GM12878 (cell line): ENCODE data around the gene NR2C2AP. TPM values are rescaled to one million over a fixed set of nuclear protein-coding genes. Genes with fewer than 3 reads are reported as not detected.

Source experiments
- ATAC-seq: fragments of 200-7000 bp; cut with Tn5 transposase; 3 replicates; pipeline ENCODE4 v1.9.1; 2020; ENCODE audit warnings: mild to moderate bottlenecking, moderate library complexity
- BruUV-seq: library from RNA; stranded (reverse); fragments of 400-500 nt; replicated peaks from 2 replicates; lab custom pipeline; 2021; lab: Mats Ljungman, UMichigan
- CTCF ChIA-PET: fragments of 300-600 bp; sonication (Branson Sonifier 250); formaldehyde crosslinking; extraction: SDS; loops from one replicate; lab custom pipeline; 2021; ENCODE audit warnings: inconsistent platforms; lab: Yijun Ruan, JAX
- POLR2A ChIA-PET: fragments of 350-600 bp; formaldehyde crosslinking; extraction: SDS; loops from one replicate; lab custom pipeline; 2021; ENCODE audit warnings: inconsistent platforms; lab: Charles Lee
- RAD21 ChIA-PET: fragments of 300-600 bp; sonication (Branson Sonifier 250); formaldehyde crosslinking; loops from one replicate; lab custom pipeline; 2023; ENCODE audit warnings: antibody characterized with exemption; ENCODE audit not compliant: unreplicated experiment; lab: Charles Lee
- SMC1A ChIA-PET: fragments of 300-600 bp; sonication (Branson Sonifier 250); formaldehyde crosslinking; loops from one replicate; lab custom pipeline; 2023; ENCODE audit not compliant: unreplicated experiment, uncharacterized antibody; lab: Charles Lee
- DNase-seq: peaks from one replicate; pipeline ENCODE4 v3.0.0-alpha.2; 2011; ENCODE audit warnings: low read depth, low spot score
- FAIRE-seq: peaks from 3 replicates; lab custom pipeline; 2011; peaks lifted over from hg19 to GRCh38; lab: Jason Lieb, UNC
- H2AFZ ChIP-seq: 2 replicates; pipeline ENCODE4 v1.6.0; 2011; ENCODE audit warnings: low read depth, low read length, control low read depth; ENCODE audit not compliant: control insufficient read depth
- H3K27ac ChIP-seq: 2 replicates; pipeline ENCODE4 v1.5.1; 2011; ENCODE audit warnings: control low read depth; ENCODE audit not compliant: control insufficient read depth, insufficient read depth
- H3K27me3 ChIP-seq, 2 experiments: replicated peaks in 1 of 2; 2 replicates each; pipeline versions ENCODE4 v1.6.0 to v1.6.1; 2011; ENCODE audit warnings: low read length in 1 of 2; ENCODE audit not compliant: control insufficient read depth in 2 of 2, insufficient read depth in 2 of 2
- H3K36me3 ChIP-seq, 2 experiments: 2 replicates each; pipeline ENCODE4 v1.5.1; 2011; ENCODE audit warnings: low read length in 1 of 2; ENCODE audit not compliant: control insufficient read depth in 2 of 2, insufficient read depth in 2 of 2
- H3K4me1 ChIP-seq: 2 replicates; pipeline ENCODE4 v1.6.1; 2011; ENCODE audit warnings: mild to moderate bottlenecking, low read length, moderate library complexity, mixed read lengths; ENCODE audit not compliant: control insufficient read depth, insufficient read depth
- H3K4me2 ChIP-seq: 2 replicates; pipeline ENCODE4 v1.6.0; 2011; ENCODE audit warnings: control low read depth; ENCODE audit not compliant: control insufficient read depth, insufficient read depth
- H3K4me3 ChIP-seq: fragments of 200-600 bp; sonication (generic); 2 replicates; pipeline ENCODE4 v1.5.1; 2016
- H3K79me2 ChIP-seq: 2 replicates; pipeline ENCODE4 v1.6.0; 2011; ENCODE audit warnings: low read length; ENCODE audit not compliant: control insufficient read depth, insufficient read depth
- H3K9ac ChIP-seq: 2 replicates; pipeline ENCODE4 v1.8.0; 2011; ENCODE audit warnings: low read length, control low read depth, mixed read lengths; ENCODE audit not compliant: control insufficient read depth, insufficient read depth
- H3K9me3 ChIP-seq: replicated peaks from 3 replicates; pipeline ENCODE4 v1.5.1; 2011; ENCODE audit warnings: mild to moderate bottlenecking, low read length; ENCODE audit not compliant: control insufficient read depth, insufficient read depth
- H4K20me1 ChIP-seq: 2 replicates; pipeline ENCODE4 v1.6.0; 2011; ENCODE audit not compliant: control insufficient read depth, insufficient read depth
- ATF2 ChIP-seq: IDR thresholded peaks from 2 replicates; pipeline ENCODE4 v1.6.1; 2012; ENCODE audit warnings: low read length, inconsistent platforms
- BCL11A ChIP-seq: IDR thresholded peaks from 2 replicates; pipeline ENCODE4 v1.6.1; 2011; ENCODE audit warnings: low read depth, low read length
- CHD4 ChIP-seq: fragments of 200-600 bp; sonication (generic); IDR thresholded peaks from 2 replicates; pipeline ENCODE4 v1.6.1; 2016; ENCODE audit warnings: mild to moderate bottlenecking
- DPF2 ChIP-seq: fragments of 450-650 bp; IDR thresholded peaks from 2 replicates; pipeline ENCODE4 v1.6.1; 2017; ENCODE audit warnings: mild to moderate bottlenecking
- EP300 ChIP-seq, 2 experiments: fragments of 150-350 bp in 1 of 2; IDR thresholded peaks; 2 replicates each; pipeline ENCODE4 v1.6.1; 2011 to 2012; ENCODE audit warnings: low read depth in 2 of 2, low read length in 2 of 2, borderline replicate concordance in 1 of 2, improper control_type of control experiment in 1 of 2, inconsistent platforms in 1 of 2; ENCODE audit not compliant: control insufficient read depth in 1 of 2
- HCFC1 ChIP-seq: fragments of 150-350 bp; IDR thresholded peaks from 2 replicates; pipeline ENCODE4 v1.6.1; 2014; ENCODE audit warnings: low read length
- HSF1 ChIP-seq: fragments of 150-350 bp; IDR thresholded peaks from 2 replicates; pipeline ENCODE4 v1.6.1; 2014; ENCODE audit warnings: mild to moderate bottlenecking, low read depth, low read length
- IKZF2 ChIP-seq, 2 experiments: fragments of 450-650 bp; IDR thresholded peaks; 2 replicates each; pipeline ENCODE4 v1.6.1; 2017; ENCODE audit warnings: mild to moderate bottlenecking in 2 of 2, moderate library complexity in 2 of 2
- JUNB ChIP-seq: IDR thresholded peaks from 2 replicates; pipeline ENCODE4 v1.6.1; 2016; ENCODE audit warnings: antibody characterized with exemption, mild to moderate bottlenecking
- KDM1A ChIP-seq: fragments of 200-600 bp; sonication (generic); IDR thresholded peaks from 2 replicates; pipeline ENCODE4 v1.6.1; 2016; ENCODE audit warnings: borderline replicate concordance
- LARP7 ChIP-seq: fragments of 450-650 bp; IDR thresholded peaks from 2 replicates; pipeline ENCODE4 v1.6.1; 2017; ENCODE audit warnings: mild to moderate bottlenecking
- MAX ChIP-seq: IDR thresholded peaks from 2 replicates; pipeline ENCODE4 v1.6.1; 2012; ENCODE audit warnings: low read depth, low read length, improper control_type of control experiment
- MEF2A ChIP-seq: IDR thresholded peaks from 2 replicates; pipeline ENCODE4 v1.6.1; 2011; ENCODE audit warnings: low read depth, mild to moderate bottlenecking, low read length, moderate library complexity; ENCODE audit not compliant: insufficient read depth
- POLR2A ChIP-seq: IDR thresholded peaks from 2 replicates; pipeline ENCODE4 v1.6.1; 2011; ENCODE audit warnings: low read depth, mild to moderate bottlenecking, low read length
- SMAD1 ChIP-seq: fragments of 450-650 bp; IDR thresholded peaks from 2 replicates; pipeline ENCODE4 v1.6.1; 2018; ENCODE audit warnings: mild to moderate bottlenecking, low read depth; ENCODE audit not compliant: partially characterized antibody
- SMAD5 ChIP-seq: IDR thresholded peaks from 2 replicates; pipeline ENCODE4 v1.6.1; 2016; ENCODE audit warnings: antibody characterized with exemption, low read depth
- ZNF592 ChIP-seq: fragments of 450-650 bp; IDR thresholded peaks from 2 replicates; pipeline ENCODE4 v1.6.1; 2017; ENCODE audit warnings: mild to moderate bottlenecking, moderate library complexity
- ZSCAN29 ChIP-seq: fragments of 450-650 bp; IDR thresholded peaks from 2 replicates; pipeline ENCODE4 v1.6.1; 2017; ENCODE audit warnings: mild to moderate bottlenecking, moderate library complexity
- WGBS: methylation state at CpG from one replicate; pipeline ENCODE4 v1.1.6; 2016; ENCODE audit warnings: low lambda C conversion rate; ENCODE audit not compliant: insufficient replicate concordance, insufficient coverage; ENCODE audit errors: missing lambda C conversion rate; 5-methylcytosine and 5-hydroxymethylcytosine counted together
- in situ Hi-C: fragments of 300-500 bp; cut with MboI; formaldehyde crosslinking; loops from 9 replicates; pipeline ENCODE4 v1.14.3; 2018; ENCODE audit warnings: mixed read lengths
- intact Hi-C: fragments of 100-400 bp; cut with micrococcal nuclease; formaldehyde crosslinking; loops from one replicate; pipeline ENCODE4 v1.14.2; 2022; ENCODE audit not compliant: unreplicated experiment
- polyA plus RNA-seq, 11 experiments: library from polyadenylated mRNA; depleted of rRNA in 4 of 11; unstranded in 6 of 11; stranded (reverse) in 5 of 11; fragments of >200 nt; fragmentation: Nextera tagmentation in 4 of 11; fragmentation: Illumina TruSeq in 1 of 11; extraction: Ambion mirVana in 4 of 11; extraction: Trizol in 1 of 11; gene quantifications; 1 replicate in 1 of 11; 2 replicates in 10 of 11; pipeline versions ENCODE4 v1.2.1 to v1.2.3, GENCODE V29; 2011 to 2016; ENCODE audit warnings: inconsistent platforms in 2 of 11, missing spikeins in 2 of 11, low read depth in 1 of 11
- total RNA-seq, 4 experiments: library from RNA; depleted of rRNA in 3 of 4; stranded (reverse); fragments of >200 nt in 3 of 4; fragmentation: Illumina TruSeq in 1 of 4; extraction: Trizol in 1 of 4; gene quantifications; 2 replicates each; pipeline versions ENCODE4 v1.2.1 to v1.2.3, GENCODE V29; 2013 to 2021

The NR2C2AP gene
- total and polyA plus RNA-seq, 10 of the 15 experiments (the other 5 are each of a cell fraction or from before 2014, with no cell fraction given), result 21.5 to 44.8 (median 28.1) TPM

GRCh38 chr19:19250196-19250801 is 47.1 kb upstream of the NR2C2AP start:
- Histone ChIP-seq H3K27me3 (no peaks in the 10 kb centered on the region), H3K9me3 (no peaks in the 10 kb centered on the region), H3K4me1 (no peaks in the 10 kb centered on the region), H3K27ac (no peak overlapping the region), H4K20me1 (no peaks in the 10 kb centered on the region), H3K4me3 (no peak overlapping the region), H3K79me2 (no peaks in the 10 kb centered on the region), H3K9ac (no peak overlapping the region), H3K36me3 (no peaks in the 10 kb centered on the region), H3K4me2 (no peak overlapping the region), H2AFZ (no peak overlapping the region)
- no TSS peak for BruUV-seq
- SMC1A ChIA-PET, result no interaction called here
- POLR2A ChIA-PET, result no interaction called here
- RAD21 ChIA-PET, result no interaction called here
- TF ChIP-seq HSF1, result no peak
- TF ChIP-seq EP300 (IDR thresholded peaks at IDR 0.05; ENCODE audit: borderline replicate concordance in 1 of 2, control insufficient read depth in 1 of 2, low read depth in 2 of 2, low read length in 2 of 2), result no peak
- no peak for TF ChIP-seq ZSCAN29
- no peak for TF ChIP-seq MAX
- TF ChIP-seq POLR2A, result no peak
- TF ChIP-seq SMAD5, result no peak
- no peak for TF ChIP-seq IKZF2 (IDR thresholded peaks at IDR 0.05)
- TF ChIP-seq DPF2, result no peak
- TF ChIP-seq JUNB, result no peak
- no peak for TF ChIP-seq KDM1A
- no peak for TF ChIP-seq BCL11A
- TF ChIP-seq HCFC1, result no peak
- no peak for TF ChIP-seq ZNF592
- TF ChIP-seq CHD4, result no peak
- TF ChIP-seq SMAD1, result no peak
- TF ChIP-seq MEF2A, result no peak
- TF ChIP-seq LARP7, result no peak
- TF ChIP-seq ATF2, result no peak
- no peak for ATAC-seq
- CTCF ChIA-PET, result no interaction called here
- FAIRE-seq, result no peak
- no peak for DNase-seq
- WGBS, result 21% methylated on average over 5 of the region's 5 CpGs
- in situ Hi-C loops, result no loop called here
- intact Hi-C loops, result no loop called here
